Prostate gland (tissue), 2 donors: ENCODE measurements around the gene DDX17. TPM values are rescaled to one million over a fixed set of nuclear protein-coding genes. Genes with fewer than 3 reads are reported as not detected.

Experiments
- DNase-seq: peaks from one replicate; pipeline ENCODE4 v3.0.0-alpha.2; 2019; ENCODE audit warnings: low spot score
- H3K27ac ChIP-seq, 2 donors: fragments of 200-600 bp; sonication (generic); 2 replicates each; pipeline ENCODE4 v1.5.1; 2017 to 2019
- H3K27me3 ChIP-seq: fragments of 200-600 bp; sonication (generic); replicated peaks from 2 replicates; pipeline ENCODE4 v1.5.1; 2019; ENCODE audit not compliant: insufficient read depth
- H3K36me3 ChIP-seq, 2 donors: fragments of 200-600 bp; sonication (generic); 1 replicate in 1 of 2; 2 replicates in 1 of 2; pipeline versions ENCODE4 v1.5.1 to v1.8.1; 2017 to 2019
- H3K4me1 ChIP-seq: fragments of 200-600 bp; sonication (generic); replicated peaks from 2 replicates; pipeline ENCODE4 v1.5.1; 2019
- H3K4me3 ChIP-seq, 2 donors: fragments of 200-600 bp; sonication (generic); 2 replicates each; pipeline ENCODE4 v1.5.1; 2017 to 2019
- H3K9me3 ChIP-seq: fragments of 200-600 bp; sonication (generic); 2 replicates; pipeline ENCODE4 v1.5.1; 2017
- POLR2A ChIP-seq: fragments of 450-650 bp; IDR thresholded peaks from one replicate; pipeline ENCODE4 v1.6.1; 2016; ENCODE audit warnings: antibody characterized with exemption, mild to moderate bottlenecking
- POLR2AphosphoS5 ChIP-seq: sonication (generic); formaldehyde crosslinking; IDR thresholded peaks from one replicate; pipeline ENCODE4 v1.6.1; 2017; ENCODE audit warnings: antibody characterized with exemption
- WGBS: methylation state at CpG from one replicate; pipeline ENCODE4 v1.1.5; 2018; 5-methylcytosine and 5-hydroxymethylcytosine counted together
- intact Hi-C: fragments of 100-400 bp; cut with DNase I; formaldehyde crosslinking; loops from one replicate; pipeline ENCODE4 v1.14.2; 2022
- total RNA-seq, 2 donors: library from RNA; depleted of rRNA; stranded (reverse); fragments of >200 nt; gene quantifications; one replicate each; pipeline ENCODE4 v1.1.0, GENCODE V29; 2016
- TF ChIP-seq, protein P1 (sequence below), 4 experiments: fragments of 200-600 bp in 2 of 4; fragments of 450-650 bp in 2 of 4; sonication (generic) in 2 of 4; IDR thresholded peaks; 1 replicate in 3 of 4; 2 replicates in 1 of 4; pipeline ENCODE4 v1.5.1; 2016 to 2019; ENCODE audit warnings: antibody characterized with exemption in 4 of 4, mild to moderate bottlenecking in 2 of 4, moderate library complexity in 2 of 4

The DDX17 gene
- total RNA-seq, 2 donors from 2014 or later: 374 to 600 TPM

DNA sequence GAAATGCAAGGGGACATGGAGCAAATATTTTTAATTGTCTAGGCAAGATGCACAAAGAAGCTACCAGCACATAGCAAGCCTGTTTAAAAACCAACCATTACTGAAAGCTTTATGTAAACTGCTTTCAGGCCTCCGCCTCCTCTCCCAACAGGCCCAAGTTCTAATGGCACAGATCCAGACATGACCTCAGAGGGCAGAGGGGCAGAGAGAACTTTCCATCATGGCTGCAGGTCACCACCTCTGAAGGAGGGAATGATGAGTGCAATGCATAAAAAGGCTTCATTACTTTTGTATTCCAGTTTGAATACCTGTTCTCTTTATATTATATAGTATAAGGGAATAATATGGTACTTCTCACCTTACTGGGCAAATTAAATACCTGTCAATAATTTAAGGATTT, 15.2 kb downstream of the DDX17 start:
- Histone ChIP-seq H3K4me3 (no peak overlapping the region), H3K27ac (no peak overlapping the region), H3K27me3 (no peaks in the 10 kb centered on the region), H3K9me3 (no peaks in the 10 kb centered on the region), H3K4me1 (peaks cover 4% of the 10 kb centered on the region), H3K36me3 (peaks cover 36 to 76% of the 10 kb centered on the region in 2 donors)
- intact Hi-C loops: no loop called here
- TF ChIP-seq, protein P1, sequence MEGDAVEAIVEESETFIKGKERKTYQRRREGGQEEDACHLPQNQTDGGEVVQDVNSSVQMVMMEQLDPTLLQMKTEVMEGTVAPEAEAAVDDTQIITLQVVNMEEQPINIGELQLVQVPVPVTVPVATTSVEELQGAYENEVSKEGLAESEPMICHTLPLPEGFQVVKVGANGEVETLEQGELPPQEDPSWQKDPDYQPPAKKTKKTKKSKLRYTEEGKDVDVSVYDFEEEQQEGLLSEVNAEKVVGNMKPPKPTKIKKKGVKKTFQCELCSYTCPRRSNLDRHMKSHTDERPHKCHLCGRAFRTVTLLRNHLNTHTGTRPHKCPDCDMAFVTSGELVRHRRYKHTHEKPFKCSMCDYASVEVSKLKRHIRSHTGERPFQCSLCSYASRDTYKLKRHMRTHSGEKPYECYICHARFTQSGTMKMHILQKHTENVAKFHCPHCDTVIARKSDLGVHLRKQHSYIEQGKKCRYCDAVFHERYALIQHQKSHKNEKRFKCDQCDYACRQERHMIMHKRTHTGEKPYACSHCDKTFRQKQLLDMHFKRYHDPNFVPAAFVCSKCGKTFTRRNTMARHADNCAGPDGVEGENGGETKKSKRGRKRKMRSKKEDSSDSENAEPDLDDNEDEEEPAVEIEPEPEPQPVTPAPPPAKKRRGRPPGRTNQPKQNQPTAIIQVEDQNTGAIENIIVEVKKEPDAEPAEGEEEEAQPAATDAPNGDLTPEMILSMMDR (IDR thresholded peaks at IDR 0.05): no peak
- no peak for TF ChIP-seq POLR2A
- no peak for TF ChIP-seq POLR2AphosphoS5
- WGBS: 24% methylated on average over 1 of the region's 1 CpG
- no peak for DNase-seq

DNA sequence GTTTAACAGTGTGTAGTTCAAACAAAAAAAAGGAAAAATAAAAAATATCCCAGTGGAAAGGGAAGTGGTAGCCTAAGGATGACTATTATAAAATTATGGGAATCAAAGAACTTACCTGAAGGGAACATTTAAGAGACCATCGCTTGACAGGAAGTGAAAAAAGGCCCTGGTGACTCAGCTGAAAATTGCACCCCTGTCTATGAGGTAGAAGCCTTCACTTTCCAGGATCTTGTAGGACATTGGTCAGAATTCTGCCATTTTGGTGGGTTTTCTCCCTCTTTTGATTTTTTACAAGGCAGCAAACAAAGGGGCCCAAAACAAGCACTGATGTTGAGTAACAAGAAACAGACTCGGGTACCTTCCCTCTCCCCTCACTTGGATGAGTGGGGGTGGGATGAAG, 15.6 kb downstream of the DDX17 start:
- no peak for DNase-seq
- Histone ChIP-seq H3K9me3 (no peaks in the 10 kb centered on the region), H3K36me3 (peaks cover 37 to 76% of the 10 kb centered on the region in 2 donors), H3K27me3 (no peaks in the 10 kb centered on the region), H3K27ac (no peak overlapping the region), H3K4me3 (no peak overlapping the region), H3K4me1 (peaks cover 4% of the 10 kb centered on the region)
- WGBS: 54% methylated on average over 2 of the region's 2 CpGs
- no peak for TF ChIP-seq POLR2AphosphoS5
- TF ChIP-seq, protein P1 (IDR thresholded peaks at IDR 0.05): no peak
- TF ChIP-seq POLR2A: no peak
- intact Hi-C loops: no loop called here

DNA sequence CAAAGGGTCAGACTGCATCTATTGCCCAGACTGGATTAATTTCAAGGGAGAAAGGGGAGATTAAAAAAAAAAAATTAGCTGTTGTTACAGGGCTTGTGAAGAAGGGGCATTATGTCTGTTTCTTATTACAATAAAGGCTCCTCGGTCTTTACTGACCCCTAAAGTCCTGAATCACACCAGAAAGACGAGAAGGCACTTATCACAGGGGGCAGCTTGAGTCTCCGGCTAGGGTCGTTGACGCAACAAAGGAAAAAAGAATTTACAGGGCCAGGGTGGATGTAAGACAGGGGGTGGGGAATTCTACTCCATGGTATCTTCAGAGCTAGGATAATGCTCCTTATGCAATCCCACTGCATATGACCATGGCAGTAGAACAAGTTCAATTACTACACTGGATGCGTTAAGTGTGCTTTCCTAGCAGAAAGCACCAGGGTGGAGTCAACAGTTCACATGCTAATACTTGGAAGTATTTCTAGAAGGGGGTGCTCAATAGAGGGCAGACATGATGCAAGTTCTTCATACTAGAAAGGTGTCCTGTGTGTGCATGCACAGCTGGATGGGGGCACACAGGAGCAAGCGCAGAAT, 16.5 kb downstream of the DDX17 start:
- peaks cover 4% of the 10 kb centered on the region for H3K4me1 ChIP-seq
- WGBS: 66% methylated on average over 7 of the region's 7 CpGs
- H3K9me3 ChIP-seq: no peaks in the 10 kb centered on the region
- no peak for DNase-seq
- TF ChIP-seq POLR2AphosphoS5: no peak
- no peak for TF ChIP-seq POLR2A
- TF ChIP-seq, protein P1 (IDR thresholded peaks at IDR 0.05): no peak
- H3K27ac ChIP-seq: no peak overlapping the region
- no peak overlapping the region for H3K4me3 ChIP-seq
- intact Hi-C loops: no loop called here
- no peaks in the 10 kb centered on the region for H3K27me3 ChIP-seq
- H3K36me3 ChIP-seq: peaks cover 41 to 74% of the 10 kb centered on the region in 2 donors

DNA sequence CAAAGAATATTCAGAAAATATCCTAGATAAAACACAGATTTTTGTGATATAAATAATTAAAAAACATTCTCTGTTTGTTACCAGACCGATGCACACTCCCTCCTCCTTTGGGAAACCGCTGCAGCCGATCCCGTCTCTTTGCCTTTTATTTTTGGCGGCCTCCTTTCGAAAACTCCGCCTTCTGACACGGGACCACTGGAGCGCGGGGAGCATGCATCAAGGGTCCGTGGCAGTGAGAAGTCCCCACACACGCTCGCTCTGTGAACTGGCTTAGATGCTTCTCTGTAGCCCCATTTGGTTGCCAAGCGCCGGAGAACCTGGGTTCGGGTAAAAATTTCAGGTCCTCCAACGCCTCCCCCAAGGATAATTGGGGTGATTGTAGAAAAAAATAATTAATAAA, 17.0 kb downstream of the DDX17 start:
- intact Hi-C loops: no loop called here
- Histone ChIP-seq H3K4me3 (no peak overlapping the region), H3K36me3 (peaks cover 36 to 73% of the 10 kb centered on the region in 2 donors), H3K4me1 (peaks cover 4% of the 10 kb centered on the region), H3K27me3 (no peaks in the 10 kb centered on the region), H3K9me3 (no peaks in the 10 kb centered on the region), H3K27ac (no peak overlapping the region)
- WGBS: 93% methylated on average over 17 of the region's 17 CpGs
- no peak for TF ChIP-seq POLR2AphosphoS5
- no peak for TF ChIP-seq POLR2A
- TF ChIP-seq, protein P1 (IDR thresholded peaks at IDR 0.05): no peak
- DNase-seq: no peak

DNA sequence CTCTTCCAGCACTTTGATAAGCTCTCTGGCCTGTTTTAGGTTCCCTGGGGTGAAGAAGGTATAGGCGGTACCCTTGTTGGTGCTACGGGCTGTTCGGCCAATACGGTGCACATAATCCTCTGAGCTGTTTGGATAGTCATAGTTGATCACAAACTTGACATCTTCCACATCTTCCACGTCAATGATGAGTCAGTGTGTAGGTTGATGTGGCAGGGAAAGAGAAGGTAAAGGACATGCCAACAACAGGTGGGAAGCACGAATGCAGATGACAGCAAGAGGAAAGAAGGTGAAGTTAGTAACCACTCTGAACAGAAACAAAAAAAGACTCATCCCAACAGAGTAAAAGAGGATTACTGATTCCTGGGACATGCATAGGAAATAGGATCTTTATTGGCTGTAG, 18.2 kb downstream of the DDX17 start:
- H3K4me3 ChIP-seq: no peak overlapping the region
- H3K36me3 ChIP-seq: peaks cover 34 to 72% of the 10 kb centered on the region in 2 donors
- H3K9me3 ChIP-seq: no peaks in the 10 kb centered on the region
- 83% methylated on average over 6 of the region's 6 CpGs for WGBS
- TF ChIP-seq, protein P1 (IDR thresholded peaks at IDR 0.05): no peak
- TF ChIP-seq POLR2AphosphoS5: no peak
- TF ChIP-seq POLR2A: no peak
- no peaks in the 10 kb centered on the region for H3K27me3 ChIP-seq
- no peak overlapping the region for H3K27ac ChIP-seq
- no peak for DNase-seq
- intact Hi-C loops: no loop called here
- no peaks in the 10 kb centered on the region for H3K4me1 ChIP-seq
